Stimulated activated CD4-positive, alpha-beta T cell treated with anti-CD3 and anti-CD28 coated beads, Interleukin-15, amount 100 ng/mL, for 24 hours (primary cell): ENCODE results near the gene CD2BP2.
"Not testable (repeated sequence)": the region's sequence is repeated elsewhere in the genome, so short reads cannot be mapped to it uniquely, and the experiment has no call there.

Experiments used
- DNase-seq: peaks from one replicate; pipeline ENCODE4 v3.0.0-alpha.2; 2020

The CD2BP2 gene

GRCh38 chr16:30355144-30355953 lies at the start of gene CD2BP2:
TSS of gene CD2BP2 (minus strand) at chr16:30355308. CDS start at chr16:30354681, 627 bp downstream.
- peak; percentile 95 for DNase-seq

- DNase-seq = no peak
These were observed 46.8 kb upstream of the CD2BP2 start for GRCh38 chr16:30401768-30402425.

GRCh38 chr16:30399435-30400186 lies 44.5 kb upstream of the CD2BP2 start:
- DNase-seq = no peak

- no peak for DNase-seq
These were observed 43.7 kb upstream of the CD2BP2 start for GRCh38 chr16:30398661-30399434.

- DNase-seq = no peak
These were observed 42.9 kb upstream of the CD2BP2 start for GRCh38 chr16:30397776-30398660.

- DNase-seq = no peak
These were observed 41.9 kb upstream of the CD2BP2 start for GRCh38 chr16:30397056-30397455.

GRCh38 chr16:30396627-30397026 lies 41.5 kb upstream of the CD2BP2 start:
- DNase-seq = not testable (repeated sequence)

- no peak for DNase-seq
These were observed 41.0 kb upstream of the CD2BP2 start for GRCh38 chr16:30395992-30396585.

- peak; percentile 76 for DNase-seq
These were observed 40.3 kb upstream of the CD2BP2 start, which contains the start of gene ZNF48 for GRCh38 chr16:30395155-30395991. TSS of gene ZNF48 (plus strand) at chr16:30395420. CDS start at chr16:30395795, 375 bp downstream.

GRCh38 chr16:30394592-30395154 lies 39.6 kb upstream of the CD2BP2 start:
- no peak for DNase-seq

GRCh38 chr16:30383521-30383920 lies 28.4 kb upstream of the CD2BP2 start:
- DNase-seq = no peak

GRCh38 chr16:30382111-30382881 lies 27.2 kb upstream of the CD2BP2 start, which contains the start of gene SEPTIN1:
TSS of gene SEPTIN1 (minus strand) at chr16:30382561. CDS start at chr16:30382542, 19 bp downstream.
- peak; percentile 87 for DNase-seq

- DNase-seq = peak; percentile 62
These were observed 26.4 kb upstream of the CD2BP2 start for GRCh38 chr16:30381291-30382041.

GRCh38 chr16:30380803-30381208 lies 25.7 kb upstream of the CD2BP2 start:
- DNase-seq = no peak

GRCh38 chr16:30380072-30380802 lies 25.1 kb upstream of the CD2BP2 start:
- DNase-seq = no peak

- DNase-seq = no peak
These were observed 24.2 kb upstream of the CD2BP2 start for GRCh38 chr16:30379158-30379783.
